SU-DHL-6 (cell line): Measurements from ENCODE around the gene VPS33A.

Experiments used
- H2AFZ ChIP-seq: fragments of 200-600 bp; sonication (generic); 2 replicates; pipeline ENCODE4 v1.6.1; 2014; ENCODE audit warnings: low read depth, mild to moderate bottlenecking, moderate library complexity, mixed read lengths, antibody characterized with exemption, low read length; ENCODE audit not compliant: severe bottlenecking
- H3F3A ChIP-seq: fragments of 200-600 bp; shearing (Covaris generic); 2 replicates; pipeline ENCODE4 v1.6.0; 2016; ENCODE audit warnings: antibody characterized with exemption, mild to moderate bottlenecking; ENCODE audit not compliant: insufficient read depth
- H3K27ac ChIP-seq: fragments of 200-600 bp; sonication (generic); 2 replicates; pipeline ENCODE4 v1.5.1; 2016; ENCODE audit warnings: low read depth, mild to moderate bottlenecking, low read length, moderate library complexity, mixed read lengths
- H3K27me3 ChIP-seq: fragments of 200-600 bp; sonication (generic), shearing (Covaris generic); 2 replicates; pipeline ENCODE4 v1.6.0; 2014; ENCODE audit warnings: mild to moderate bottlenecking, low read length
- H3K36me3 ChIP-seq: fragments of 200-600 bp; sonication (generic); 2 replicates; pipeline ENCODE4 v1.6.1; 2014; ENCODE audit warnings: mild to moderate bottlenecking, low read length, mixed read lengths
- H3K4me2 ChIP-seq: fragments of 300-600, 200-600 bp; shearing (Covaris generic), sonication (generic); 2 replicates; pipeline ENCODE4 v1.6.0; 2014; ENCODE audit warnings: low read length, low read depth, mild to moderate bottlenecking; ENCODE audit not compliant: poor library complexity, severe bottlenecking
- H3K4me3 ChIP-seq: fragments of 200-600 bp; sonication (generic); 2 replicates; pipeline ENCODE4 v1.5.1; 2014; ENCODE audit warnings: antibody characterized with exemption, low read length, mild to moderate bottlenecking, mixed read lengths; ENCODE audit not compliant: insufficient read depth, poor library complexity, severe bottlenecking
- H3K79me2 ChIP-seq: fragments of 200-600 bp; sonication (generic); 2 replicates; pipeline ENCODE4 v1.6.1; 2014; ENCODE audit warnings: mild to moderate bottlenecking, low read length, moderate library complexity; ENCODE audit not compliant: insufficient read depth
- H3K9ac ChIP-seq: fragments of 200-600 bp; sonication (generic); 2 replicates; pipeline ENCODE4 v1.7.0; 2014; ENCODE audit warnings: mild to moderate bottlenecking, low read length
- H3K9me2 ChIP-seq: fragments of 200-600 bp; sonication (generic); replicated peaks from 2 replicates; pipeline ENCODE4 v1.6.1; 2014; ENCODE audit warnings: low read length; ENCODE audit not compliant: insufficient read depth
- H3K9me3 ChIP-seq: fragments of 200-600 bp; sonication (generic); 2 replicates; pipeline ENCODE4 v1.6.1; 2014; ENCODE audit warnings: low read length, mixed read lengths; ENCODE audit not compliant: insufficient read depth
- H4K20me1 ChIP-seq: fragments of 200-600 bp; sonication (generic); 2 replicates; pipeline ENCODE4 v1.6.1; 2014; ENCODE audit warnings: low read depth, mild to moderate bottlenecking, antibody characterized with exemption, low read length, moderate library complexity, mixed read lengths
- EZH2phosphoT487 ChIP-seq: fragments of 200-600 bp; sonication (generic), shearing (Covaris generic); conservative IDR thresholded peaks from 2 replicates; pipeline ENCODE4 v1.6.1; 2018; ENCODE audit warnings: mild to moderate bottlenecking, antibody characterized with exemption, low read length, moderate library complexity, mixed read lengths
- TF ChIP-seq, protein P1 (sequence below): fragments of 200-600 bp; sonication (generic); IDR thresholded peaks from one replicate; pipeline ENCODE4 v1.5.1; 2017; ENCODE audit warnings: antibody characterized with exemption, mild to moderate bottlenecking, low read length, moderate library complexity; ENCODE audit not compliant: insufficient read depth, poor library complexity, severe bottlenecking

Gene VPS33A

DNA sequence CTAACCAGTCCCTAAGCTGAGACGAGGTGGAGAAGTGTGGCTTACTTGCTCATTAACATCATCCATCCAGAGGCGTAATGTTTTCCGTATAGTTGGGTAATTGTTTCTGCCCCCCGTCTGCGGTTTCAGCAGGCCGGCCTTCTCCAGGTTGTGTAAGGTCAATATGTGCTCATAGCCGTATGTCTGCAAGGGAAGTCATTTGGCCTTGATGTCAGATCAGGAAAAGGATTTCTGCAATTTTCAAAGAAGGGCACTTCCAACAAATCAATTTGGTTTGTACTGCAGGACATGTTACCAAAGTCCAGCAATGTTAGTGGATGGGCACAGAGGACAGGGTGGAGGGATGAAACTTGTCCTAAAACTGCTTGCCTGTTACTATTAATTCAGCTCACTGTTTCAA is 30.6 kb downstream of the VPS33A start:
- H3K9me3 ChIP-seq: no peaks in the 10 kb centered on the region
- no peaks in the 10 kb centered on the region for H4K20me1 ChIP-seq
- no peak overlapping the region for H3K4me2 ChIP-seq
- H2AFZ ChIP-seq: no peak overlapping the region
- no peaks in the 10 kb centered on the region for H3K79me2 ChIP-seq
- TF ChIP-seq, protein P1, sequence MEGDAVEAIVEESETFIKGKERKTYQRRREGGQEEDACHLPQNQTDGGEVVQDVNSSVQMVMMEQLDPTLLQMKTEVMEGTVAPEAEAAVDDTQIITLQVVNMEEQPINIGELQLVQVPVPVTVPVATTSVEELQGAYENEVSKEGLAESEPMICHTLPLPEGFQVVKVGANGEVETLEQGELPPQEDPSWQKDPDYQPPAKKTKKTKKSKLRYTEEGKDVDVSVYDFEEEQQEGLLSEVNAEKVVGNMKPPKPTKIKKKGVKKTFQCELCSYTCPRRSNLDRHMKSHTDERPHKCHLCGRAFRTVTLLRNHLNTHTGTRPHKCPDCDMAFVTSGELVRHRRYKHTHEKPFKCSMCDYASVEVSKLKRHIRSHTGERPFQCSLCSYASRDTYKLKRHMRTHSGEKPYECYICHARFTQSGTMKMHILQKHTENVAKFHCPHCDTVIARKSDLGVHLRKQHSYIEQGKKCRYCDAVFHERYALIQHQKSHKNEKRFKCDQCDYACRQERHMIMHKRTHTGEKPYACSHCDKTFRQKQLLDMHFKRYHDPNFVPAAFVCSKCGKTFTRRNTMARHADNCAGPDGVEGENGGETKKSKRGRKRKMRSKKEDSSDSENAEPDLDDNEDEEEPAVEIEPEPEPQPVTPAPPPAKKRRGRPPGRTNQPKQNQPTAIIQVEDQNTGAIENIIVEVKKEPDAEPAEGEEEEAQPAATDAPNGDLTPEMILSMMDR: no peak
- TF ChIP-seq EZH2phosphoT487: no peak
- peaks cover 2% of the 10 kb centered on the region; the same call in 1 of the 2 replicates for H3K36me3 ChIP-seq
- H3K27ac ChIP-seq: no peak overlapping the region
- no peaks in the 10 kb centered on the region for H3K9me2 ChIP-seq
- H3K27me3 ChIP-seq: no peaks in the 10 kb centered on the region
- no peaks in the 10 kb centered on the region for H3F3A ChIP-seq
- no peak overlapping the region for H3K9ac ChIP-seq
- H3K4me3 ChIP-seq: no peak overlapping the region

DNA sequence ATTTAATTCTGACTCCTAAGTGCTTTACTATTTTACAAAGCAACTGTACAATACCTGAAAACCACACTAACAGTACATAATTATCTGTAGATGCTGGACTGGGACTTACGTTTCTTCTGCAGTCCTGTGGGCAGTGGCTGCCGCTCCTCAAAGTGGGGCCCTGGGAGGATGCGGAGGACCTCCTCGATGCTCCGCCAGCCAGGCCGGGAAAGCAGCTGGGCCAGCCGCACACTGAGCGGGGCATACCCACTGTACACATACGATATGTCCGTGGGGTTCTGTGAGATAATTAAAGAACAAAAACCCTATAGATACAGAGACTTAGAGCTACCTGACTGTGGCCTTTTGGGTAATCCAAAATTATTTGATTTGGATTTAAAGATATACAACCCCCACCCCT is 33.6 kb downstream of the VPS33A start:
- Histone ChIP-seq H3K9ac (no peak overlapping the region), H3K36me3 (peaks cover 2% of the 10 kb centered on the region; the same call in 1 of the 2 replicates), H2AFZ (no peak overlapping the region), H3K27me3 (no peaks in the 10 kb centered on the region), H3K9me3 (no peaks in the 10 kb centered on the region), H3K4me2 (no peak overlapping the region), H3F3A (peaks cover 3% of the 10 kb centered on the region; the same call in 1 of the 2 replicates), H3K79me2 (no peaks in the 10 kb centered on the region), H3K9me2 (no peaks in the 10 kb centered on the region), H4K20me1 (no peaks in the 10 kb centered on the region), H3K27ac (no peak overlapping the region), H3K4me3 (no peak overlapping the region)
- TF ChIP-seq, protein P1: no peak
- TF ChIP-seq EZH2phosphoT487: no peak

DNA sequence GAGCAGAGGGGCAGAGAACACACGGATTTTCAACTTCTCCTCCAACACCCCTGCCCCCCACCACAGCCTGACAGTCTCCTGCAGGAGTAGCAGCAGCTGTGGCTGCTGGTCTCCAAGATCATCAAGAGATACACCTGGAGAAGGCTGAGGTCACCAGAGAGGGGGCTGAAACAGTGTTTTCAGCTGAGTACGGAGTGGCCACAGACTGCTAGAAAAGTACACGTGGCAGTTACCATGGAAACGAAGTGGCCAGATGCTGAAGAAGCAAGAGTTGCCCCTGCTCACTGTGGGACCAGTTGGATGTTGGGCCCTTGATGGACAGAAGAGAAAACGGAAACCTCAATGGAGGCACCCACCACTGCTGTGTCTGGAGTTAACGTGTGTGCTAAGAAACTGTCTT is 35.5 kb downstream of the VPS33A start:
- no peak overlapping the region for H2AFZ ChIP-seq
- peaks cover 3% of the 10 kb centered on the region; the same call in 1 of the 2 replicates for H3F3A ChIP-seq
- H3K27me3 ChIP-seq: no peaks in the 10 kb centered on the region
- H3K9me3 ChIP-seq: no peaks in the 10 kb centered on the region
- H4K20me1 ChIP-seq: no peaks in the 10 kb centered on the region
- no peak overlapping the region for H3K27ac ChIP-seq
- H3K9me2 ChIP-seq: no peaks in the 10 kb centered on the region
- peaks cover 2% of the 10 kb centered on the region; the same call in 1 of the 2 replicates for H3K36me3 ChIP-seq
- no peak overlapping the region for H3K9ac ChIP-seq
- H3K4me3 ChIP-seq: no peak overlapping the region
- TF ChIP-seq, protein P1: no peak
- TF ChIP-seq EZH2phosphoT487: no peak
- H3K79me2 ChIP-seq: no peaks in the 10 kb centered on the region
- no peak overlapping the region for H3K4me2 ChIP-seq

DNA sequence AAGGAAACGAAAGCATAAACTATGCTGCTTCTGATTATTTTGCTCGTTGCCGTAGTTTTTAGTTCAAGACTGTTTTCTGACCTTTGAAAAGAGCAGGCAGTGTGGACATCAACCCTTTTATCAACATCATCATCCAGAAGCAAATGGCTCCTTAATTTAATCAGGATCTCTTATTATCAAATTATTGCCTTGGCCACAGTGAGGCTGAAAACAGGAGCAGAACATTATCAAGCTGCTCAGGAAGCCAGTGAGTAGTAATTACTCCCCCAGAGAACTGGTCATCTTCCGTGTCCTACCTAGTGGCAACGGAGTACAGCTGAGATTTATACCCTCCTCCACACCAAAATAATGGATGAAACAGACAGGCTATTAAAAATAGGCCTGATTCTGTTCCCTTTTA is 38.2 kb downstream of the VPS33A start:
- Histone ChIP-seq H4K20me1 (no peaks in the 10 kb centered on the region), H2AFZ (no peak overlapping the region), H3F3A (peaks cover 3% of the 10 kb centered on the region; the same call in 1 of the 2 replicates), H3K79me2 (peaks cover 21% of the 10 kb centered on the region), H3K4me2 (no peak overlapping the region), H3K9me3 (no peaks in the 10 kb centered on the region), H3K27me3 (no peaks in the 10 kb centered on the region), H3K4me3 (no peak overlapping the region), H3K27ac (no peak overlapping the region), H3K9me2 (no peaks in the 10 kb centered on the region), H3K9ac (no peak overlapping the region), H3K36me3 (peaks cover 2% of the 10 kb centered on the region; the same call in 1 of the 2 replicates)
- TF ChIP-seq EZH2phosphoT487: no peak
- TF ChIP-seq, protein P1: no peak
